H1 (cell line): Measurements from ENCODE around the gene PRKN. TPM values are rescaled to one million over a fixed set of nuclear protein-coding genes. Genes with fewer than 3 reads are reported as not detected.

Experiments used
- CTCF ChIA-PET: fragments of 300-600 bp; sonication (Branson Sonifier 250); formaldehyde crosslinking; loops from one replicate; lab custom pipeline; 2021; ENCODE audit not compliant: partially characterized antibody; lab: Charles Lee
- POLR2A ChIA-PET: fragments of 300-600 bp; sonication (Branson Sonifier 250); formaldehyde crosslinking; loops from one replicate; lab custom pipeline; 2021; ENCODE audit warnings: inconsistent platforms; ENCODE audit not compliant: partially characterized antibody; lab: Charles Lee
- DNase-seq, 2 experiments: peaks; one replicate each; pipeline versions ENCODE4 v3.0.0 to v3.0.0-alpha.2; 2010 to 2022; ENCODE audit warnings: low spot score in 2 of 2, low read depth in 1 of 2, mixed read lengths in 1 of 2
- FAIRE-seq: peaks from 2 replicates; lab custom pipeline; 2011; peaks lifted over from hg19 to GRCh38; lab: Jason Lieb, UNC
- H2AFZ ChIP-seq: 2 replicates; pipeline ENCODE4 v1.8.1; 2012; ENCODE audit warnings: low read length, inconsistent platforms
- H2AK5ac ChIP-seq: 2 replicates; pipeline ENCODE4 v1.6.1; 2013; ENCODE audit warnings: low read depth, low read length
- H2BK120ac ChIP-seq: replicated peaks from 2 replicates; pipeline ENCODE3; 2013; ENCODE audit warnings: low read depth, low read length, inconsistent platforms
- H2BK12ac ChIP-seq: 2 replicates; pipeline ENCODE4 v1.6.1; 2013; ENCODE audit warnings: low read depth, low read length
- H2BK15ac ChIP-seq: 2 replicates; pipeline ENCODE4 v1.6.1; 2013; ENCODE audit warnings: low read length
- H2BK20ac ChIP-seq: 2 replicates; pipeline ENCODE4 v1.6.1; 2013; ENCODE audit warnings: low read length
- H2BK5ac ChIP-seq: 2 replicates; pipeline ENCODE4 v1.6.1; 2013; ENCODE audit warnings: low read depth, low read length
- H3K14ac ChIP-seq: 2 replicates; pipeline ENCODE4 v1.6.1; 2013; ENCODE audit warnings: inconsistent platforms; ENCODE audit not compliant: insufficient read length
- H3K18ac ChIP-seq: 2 replicates; pipeline ENCODE4 v1.6.1; 2013; ENCODE audit warnings: low read length; ENCODE audit errors: extremely low read depth
- H3K23ac ChIP-seq: 2 replicates; pipeline ENCODE4 v1.6.1; 2013; ENCODE audit warnings: inconsistent platforms; ENCODE audit not compliant: insufficient read length
- H3K23me2 ChIP-seq: 2 replicates; pipeline ENCODE4 v1.6.1; 2013; ENCODE audit warnings: low read depth, low read length
- H3K27ac ChIP-seq: 2 replicates; pipeline ENCODE4 v1.6.1; 2011; ENCODE audit warnings: low read depth, low read length, inconsistent platforms
- H3K27me3 ChIP-seq, 4 experiments: replicated peaks in 1 of 4; 1 replicate in 1 of 4; 2 replicates in 3 of 4; pipeline versions ENCODE4 v1.6.1 to v1.8.1; 2011 to 2013; ENCODE audit warnings: low read length in 3 of 4, mild to moderate bottlenecking in 3 of 4, inconsistent platforms in 2 of 4, mixed read lengths in 2 of 4, moderate library complexity in 1 of 4; ENCODE audit not compliant: control insufficient read depth in 3 of 4, insufficient read depth in 3 of 4; ENCODE audit errors: extremely low read depth in 1 of 4
- H3K36me3 ChIP-seq, 4 experiments: 2 replicates each; pipeline versions ENCODE4 v1.6.1 to v1.8.1; 2011 to 2013; ENCODE audit warnings: mild to moderate bottlenecking in 4 of 4, low read length in 3 of 4, moderate library complexity in 2 of 4, control low read depth in 1 of 4, inconsistent platforms in 1 of 4; ENCODE audit not compliant: insufficient read depth in 4 of 4, control insufficient read depth in 2 of 4
- H3K4ac ChIP-seq: replicated peaks from 2 replicates; pipeline ENCODE3; 2013; ENCODE audit warnings: low read length, low read depth, mixed read lengths, inconsistent platforms; ENCODE audit not compliant: insufficient read length
- H3K4me1 ChIP-seq, 4 experiments: replicated peaks in 1 of 4; 1 replicate in 1 of 4; 2 replicates in 3 of 4; pipeline versions ENCODE4 v1.6.1 to v1.8.1; 2011 to 2013; ENCODE audit warnings: low read length in 3 of 4, inconsistent platforms in 2 of 4, mixed read lengths in 1 of 4; ENCODE audit not compliant: insufficient read depth in 4 of 4, control insufficient read depth in 3 of 4
- H3K4me2 ChIP-seq, 2 experiments: 2 replicates each; pipeline versions ENCODE4 v1.6.1 to v1.8.1; 2011 to 2013; ENCODE audit warnings: low read depth in 2 of 2, low read length in 2 of 2, control low read depth in 1 of 2, inconsistent platforms in 1 of 2, mild to moderate bottlenecking in 1 of 2; ENCODE audit not compliant: insufficient read depth in 1 of 2
- H3K4me3 ChIP-seq, 4 experiments: fragments of 200-600, 300-600 bp in 1 of 4; sonication (generic), shearing (Covaris generic), sonication (Bioruptor Twin) in 1 of 4; 2 replicates each; pipeline versions ENCODE4 v1.5.1 to v1.8.1; 2011 to 2016; ENCODE audit warnings: low read length in 4 of 4, low read depth in 3 of 4, control low read depth in 2 of 4, inconsistent platforms in 2 of 4, mild to moderate bottlenecking in 2 of 4, mixed read lengths in 1 of 4, moderate library complexity in 1 of 4; ENCODE audit not compliant: insufficient read depth in 2 of 4; ENCODE audit errors: extremely low read depth in 1 of 4
- H3K56ac ChIP-seq: replicated peaks from 2 replicates; pipeline ENCODE3; 2013; ENCODE audit warnings: low read depth, mild to moderate bottlenecking, mixed read lengths, low read length, inconsistent platforms; ENCODE audit not compliant: insufficient read length
- H3K79me1 ChIP-seq: 2 replicates; pipeline ENCODE4 v1.6.1; 2013; ENCODE audit warnings: low read depth, low read length, control low read depth
- H3K79me2 ChIP-seq, 2 experiments: 2 replicates each; pipeline versions ENCODE4 v1.6.1 to v1.8.1; 2012 to 2013; ENCODE audit warnings: low read length in 2 of 2, mild to moderate bottlenecking in 2 of 2, inconsistent platforms in 1 of 2; ENCODE audit not compliant: insufficient read depth in 2 of 2, control insufficient read depth in 1 of 2
- H3K9ac ChIP-seq, 4 experiments: replicated peaks in 1 of 4; 1 replicate in 1 of 4; 2 replicates in 3 of 4; pipeline versions ENCODE4 v1.6.1 to v1.8.1; 2011 to 2013; ENCODE audit warnings: low read depth in 3 of 4, low read length in 3 of 4, control low read depth in 2 of 4, mild to moderate bottlenecking in 2 of 4, moderate library complexity in 2 of 4, inconsistent platforms in 1 of 4; ENCODE audit errors: extremely low read depth in 1 of 4
- H3K9me3 ChIP-seq, 2 experiments: 2 replicates each; pipeline versions ENCODE4 v1.6.1 to v1.8.1; 2012 to 2013; ENCODE audit warnings: mild to moderate bottlenecking in 2 of 2, moderate library complexity in 2 of 2, control low read depth in 1 of 2, inconsistent platforms in 1 of 2, low read depth in 1 of 2, low read length in 1 of 2, mixed read lengths in 1 of 2; ENCODE audit not compliant: insufficient read depth in 2 of 2
- H4K20me1 ChIP-seq, 2 experiments: replicated peaks in 1 of 2; 2 replicates each; pipeline versions ENCODE3 to v1.8.1; 2011 to 2013; ENCODE audit warnings: inconsistent platforms in 2 of 2, low read length in 2 of 2, mild to moderate bottlenecking in 1 of 2; ENCODE audit not compliant: insufficient read depth in 2 of 2, control insufficient read depth in 1 of 2
- H4K5ac ChIP-seq: 2 replicates; pipeline ENCODE4 v1.6.1; 2013; ENCODE audit warnings: low read length, low read depth, mixed read lengths, inconsistent platforms; ENCODE audit not compliant: insufficient read length
- H4K8ac ChIP-seq: 2 replicates; pipeline ENCODE4 v1.8.0; 2013; ENCODE audit warnings: mild to moderate bottlenecking, moderate library complexity, low read length, inconsistent platforms; ENCODE audit not compliant: insufficient read depth; ENCODE audit errors: extremely low read depth
- H4K91ac ChIP-seq: replicated peaks from 2 replicates; pipeline ENCODE3; 2013; ENCODE audit warnings: low read length, mixed read lengths, inconsistent platforms; ENCODE audit not compliant: insufficient read length
- EP300 ChIP-seq, 2 experiments: IDR thresholded peaks; 1 replicate in 1 of 2; 2 replicates in 1 of 2; pipeline ENCODE4 v1.6.1; 2011 to 2012; ENCODE audit warnings: low read depth in 2 of 2, low read length in 2 of 2, mild to moderate bottlenecking in 2 of 2, borderline replicate concordance in 1 of 2, inconsistent platforms in 1 of 2, moderate library complexity in 1 of 2
- GTF2F1 ChIP-seq: IDR thresholded peaks from 2 replicates; pipeline ENCODE4 v1.6.1; 2012; ENCODE audit warnings: low read depth, low read length, improper control_type of control experiment, borderline replicate concordance
- KDM1A ChIP-seq: fragments of 200-600, 300-600 bp; sonication (generic); IDR thresholded peaks from 2 replicates; pipeline ENCODE4 v1.7.1; 2016; ENCODE audit warnings: mild to moderate bottlenecking, low read length, borderline replicate concordance
- KDM5A ChIP-seq: fragments of 200-600 bp; IDR thresholded peaks from 2 replicates; pipeline ENCODE4 v1.7.1; 2012; ENCODE audit warnings: mild to moderate bottlenecking, low read length, inconsistent platforms, mixed read lengths
- MAX ChIP-seq: IDR thresholded peaks from 2 replicates; pipeline ENCODE4 v1.6.1; 2012; ENCODE audit warnings: inconsistent platforms
- SIN3A ChIP-seq, 2 experiments: IDR thresholded peaks in 1 of 2; conservative IDR thresholded peaks in 1 of 2; 2 replicates each; pipeline ENCODE4 v1.6.1; 2011 to 2012; ENCODE audit warnings: low read length in 2 of 2, improper control_type of control experiment in 1 of 2, low read depth in 1 of 2, mild to moderate bottlenecking in 1 of 2
- SIRT6 ChIP-seq: IDR thresholded peaks from one replicate; pipeline ENCODE4 v1.7.1; 2012; ENCODE audit warnings: low read length, inconsistent platforms
- SP1 ChIP-seq: IDR thresholded peaks from 2 replicates; pipeline ENCODE4 v1.6.1; 2011; ENCODE audit warnings: low read depth, low read length
- SRF ChIP-seq: IDR thresholded peaks from 2 replicates; pipeline ENCODE4 v1.6.1; 2011; ENCODE audit warnings: mild to moderate bottlenecking, low read depth, low read length, moderate library complexity
- TEAD4 ChIP-seq: IDR thresholded peaks from 2 replicates; pipeline ENCODE4 v1.6.1; 2012; ENCODE audit warnings: low read depth, low read length, inconsistent platforms, mixed read lengths
- WGBS, 2 experiments: shearing (Covaris generic) in 1 of 2; methylation state at CpG; one replicate each; pipeline versions ENCODE4 v1.1.6 to v1.1.7; 2013 to 2015; ENCODE audit warnings: low lambda C conversion rate in 2 of 2, mixed read lengths in 2 of 2, inconsistent platforms in 1 of 2, low coverage in 1 of 2, missing lambda C conversion rate in 1 of 2; ENCODE audit not compliant: insufficient replicate concordance in 2 of 2, insufficient coverage in 1 of 2, insufficient read length in 1 of 2; ENCODE audit errors: extremely low coverage in 1 of 2, missing lambda C conversion rate in 1 of 2; 5-methylcytosine and 5-hydroxymethylcytosine counted together
- polyA plus RNA-seq, 7 experiments: library from polyadenylated mRNA; depleted of rRNA in 3 of 7; stranded (reverse) in 5 of 7; unstranded in 2 of 7; fragments of >200 nt in 5 of 7; fragments of 200-250 nt in 2 of 7; gene quantifications; 1 replicate in 5 of 7; 2 replicates in 1 of 7; 4 replicates in 1 of 7; pipeline versions ENCODE4 v1.2.1 to v1.2.3, GENCODE V29; 2011 to 2013; ENCODE audit warnings: missing spikeins in 2 of 7, mixed read lengths in 2 of 7
- total RNA-seq: library from RNA; stranded (reverse); fragmentation: NEBNext Ultra II Directional; extraction: Animal tissue kit (Norgen Biotek cat#: 25700); gene quantifications from 2 replicates; pipeline ENCODE4 v1.2.1, GENCODE V29; 2021

Gene PRKN
- total and polyA plus RNA-seq, 2 of the 8 experiments (the other 6 are each of a cell fraction or from before 2014, with no cell fraction given), result 0.13 to 0.29 TPM

GRCh38 chr6:161876231-161876630 is 851.3 kb downstream of the PRKN start:
- ChIA-PET CTCF (no interaction called here), POLR2A (no interaction called here)
- TF ChIP-seq TEAD4 (no peak), SRF (no peak), EP300 (IDR thresholded peaks at IDR 0.05; ENCODE audit: borderline replicate concordance in 1 of 2, low read depth in 2 of 2, low read length in 2 of 2) (no peak), KDM1A (no peak), GTF2F1 (no peak), SIRT6 (no peak), SIN3A (conservative IDR thresholded peaks at IDR 0.05 in 1 of 2, IDR thresholded peaks at IDR 0.05 in 1 of 2; ENCODE audit: low read depth in 1 of 2, low read length in 2 of 2) (no peak), KDM5A (no peak), SP1 (no peak), MAX (no peak)
- H3K9me3 ChIP-seq, result no peaks in the 10 kb centered on the region
- no peaks in the 10 kb centered on the region for H4K20me1 ChIP-seq
- H3K23ac ChIP-seq, result no peak overlapping the region
- no peak overlapping the region for H3K4me3 ChIP-seq
- H3K27me3 ChIP-seq, result no peaks in the 10 kb centered on the region
- WGBS, 2 experiments, result 95% methylated on average over 8 of the region's 8 CpGs; no CpG with 5 or more reads in 1 of the 2 experiments
- H3K4me1 ChIP-seq, result no peaks in the 10 kb centered on the region; a peak in 1 of 7 replicates
- no peak overlapping the region for H2BK15ac ChIP-seq
- H4K5ac ChIP-seq, result no peak overlapping the region
- no peaks in the 10 kb centered on the region for H3K79me1 ChIP-seq
- H2BK120ac ChIP-seq, result no peak overlapping the region
- H3K27ac ChIP-seq, result no peak overlapping the region
- no peak overlapping the region for H3K4ac ChIP-seq
- no peaks in the 10 kb centered on the region for H3K23me2 ChIP-seq
- H2BK20ac ChIP-seq, result no peak overlapping the region
- H2BK12ac ChIP-seq, result no peak overlapping the region
- H2BK5ac ChIP-seq, result no peak overlapping the region
- DNase-seq (no peak), FAIRE-seq (no peak)
- H2AFZ ChIP-seq, result no peak overlapping the region
- no peak overlapping the region for H3K4me2 ChIP-seq
- no peak overlapping the region for H2AK5ac ChIP-seq
- no peak overlapping the region for H3K18ac ChIP-seq
- no peaks in the 10 kb centered on the region for H3K79me2 ChIP-seq
- H3K36me3 ChIP-seq, result no peaks in the 10 kb centered on the region; a peak in 1 of 8 replicates
- no peak overlapping the region for H4K8ac ChIP-seq
- H4K91ac ChIP-seq, result no peak overlapping the region
- no peak overlapping the region for H3K9ac ChIP-seq
- H3K14ac ChIP-seq, result no peak overlapping the region
- no peak overlapping the region for H3K56ac ChIP-seq
